ENCODE results near the gene THAP10.

The THAP10 gene

GRCh38 chr15:70833422-70833821, 58.8 kb downstream of the THAP10 start:
- TF ChIP-seq CTCF (conservative IDR thresholded peaks at IDR 0.05) (no peak), ZFX (IDR thresholded peaks at IDR 0.05) (no peak)

GRCh38 chr15:70832176-70832575, 60.1 kb downstream of the THAP10 start:
- no peak overlapping the region for H3K27ac ChIP-seq
- TF ChIP-seq CTCF (conservative IDR thresholded peaks at IDR 0.05) = no peak
- no peak for TF ChIP-seq ZFX (IDR thresholded peaks at IDR 0.05)

More at GRCh38 chr15:70833422-70833821, 58.8 kb downstream of the THAP10 start:
- H3K27ac ChIP-seq = no peak overlapping the region
